ENCODE results near the gene ST6GALNAC3. TPM values are rescaled to one million over a fixed set of nuclear protein-coding genes. Genes with fewer than 3 reads are reported as not detected.

ST6GALNAC3 gene
- total RNA-seq (2021; ENCODE audit: unreplicated experiment) (0.03 TPM), Bru-seq, nascent RNA (percentile 9 among the genes with signal in this experiment), BruChase-seq, experiment 1, labeled RNA remaining after a 2-hour chase (percentile 10 among the genes with signal in this experiment), BruChase-seq, experiment 2, labeled RNA remaining after a 6-hour chase (percentile 7 among the genes with signal in this experiment)
- not detected for polyA plus RNA-seq (2012; ENCODE audit: insufficient read length)
- long read RNA-seq = 0 reads

GRCh38 chr1:76074321-76075187 lies at the start of gene ST6GALNAC3:
Gene ST6GALNAC3, plus strand, starts transcription at chr1:76074746.
- BruUV-seq (replicated peaks) = no TSS peak
- H3K4me1 ChIP-seq (ENCODE audit: control insufficient read depth, insufficient read depth, low read length) = peaks cover 6% of the 10 kb centered on the region; the same call in 1 of the 2 replicates
- H3K9me3 ChIP-seq (ENCODE audit: control insufficient read depth, insufficient read depth, low read depth, low read length) = no peaks in the 10 kb centered on the region
- ATAC-seq (peak; percentile 93), DNase-seq (ENCODE audit: low read depth, low spot score) (no peak)
- CTCF ChIA-PET = interaction anchor here (0.7 kb wide), 2 partner anchors 669 to 1010 kb away, joined by 3 read pairs; no protein-coding TSS in a partner anchor
- no peak within 1 kb of the TSS for H3K27ac ChIP-seq (ENCODE audit: low read length)
- intact Hi-C loops (cut with micrococcal nuclease; ENCODE audit: unreplicated experiment) (no loop called here), in situ Hi-C loops (cut with HindIII; ENCODE audit: low pct_unique_long_range_greater_than_20kb, low sequenced_read_pairs) (no loop called here)
- H3K4me3 ChIP-seq (ENCODE audit: low read depth in 2 of 2, low read length in 2 of 2) = peak within 1 kb of the TSS; percentile 54 to 69
- no peaks in the 10 kb centered on the region; the same call in 1 of the 2 replicates for H3K36me3 ChIP-seq (ENCODE audit: control insufficient read depth, insufficient read depth, low read length)
- no peak for TF ChIP-seq REST (IDR thresholded peaks at IDR 0.05; ENCODE audit: insufficient read depth in 1 of 2, low read depth in 2 of 2, low read length in 1 of 2)
- peak; percentile 40 for TF ChIP-seq TCF7L2 (IDR thresholded peaks at IDR 0.05; ENCODE audit: low read depth, low read length)
- POLR2A ChIA-PET = no interaction called here
- peaks cover 5% of the 10 kb centered on the region for H3K27me3 ChIP-seq (ENCODE audit: control insufficient read depth, insufficient read depth, low read length)

- TF ChIP-seq POLR2AphosphoS5 (IDR thresholded peaks at IDR 0.05; ENCODE audit: low read depth, low read length) = no peak
- no peak for TF ChIP-seq SIN3A (IDR thresholded peaks at IDR 0.05; ENCODE audit: borderline replicate concordance, insufficient read depth, low read depth, low read length)
- TF ChIP-seq REST (IDR thresholded peaks at IDR 0.05; ENCODE audit: insufficient read depth in 1 of 2, low read depth in 2 of 2, low read length in 1 of 2) = no peak
- no peak for TF ChIP-seq CTCF (IDR thresholded peaks at IDR 0.05)
- TF ChIP-seq TCF7L2 (IDR thresholded peaks at IDR 0.05; ENCODE audit: low read depth, low read length) = no peak
- no TSS peak for BruUV-seq (replicated peaks)
- Histone ChIP-seq H3K4me1 (ENCODE audit: control insufficient read depth, insufficient read depth, low read length) (no peaks in the 10 kb centered on the region), H3K27me3 (ENCODE audit: control insufficient read depth, insufficient read depth, low read length) (peaks cover 2% of the 10 kb centered on the region), H3K36me3 (ENCODE audit: control insufficient read depth, insufficient read depth, low read length) (no peaks in the 10 kb centered on the region), H3K9me3 (ENCODE audit: control insufficient read depth, insufficient read depth, low read depth, low read length) (no peaks in the 10 kb centered on the region), H3K27ac (ENCODE audit: low read length) (no peak overlapping the region), H3K4me3 (ENCODE audit: low read depth in 2 of 2, low read length in 2 of 2) (no peak overlapping the region)
- intact Hi-C loops (cut with micrococcal nuclease; ENCODE audit: unreplicated experiment) (no loop called here), in situ Hi-C loops (cut with HindIII; ENCODE audit: low pct_unique_long_range_greater_than_20kb, low sequenced_read_pairs) (no loop called here)
- POLR2A ChIA-PET = no interaction called here
- no peak for DNase-seq (ENCODE audit: low read depth, low spot score)
- CTCF ChIA-PET = no interaction called here
- no peak for ATAC-seq
These were observed 47.2 kb upstream of the ST6GALNAC3 start for GRCh38 chr1:76027341-76027740.
